CD4-positive, CD25-positive, alpha-beta regulatory T cell (primary cell): ENCODE measurements around the gene EP400. TPM values are rescaled to one million over a fixed set of nuclear protein-coding genes. Genes with fewer than 3 reads are reported as not detected.

Experiments
- ATAC-seq, 2 donors: fragments of 150-1000 bp; cut with Tn5 transposase; one replicate each; pipeline ENCODE4 v1.10.0; 2021; ENCODE audit warnings: low read depth in 2 of 2, moderate number of reproducible peaks in 2 of 2, moderate library complexity in 1 of 2
- DNase-seq, 3 donors: peaks; one replicate each; pipeline versions ENCODE4 v3.0.0 to v3.0.0-alpha.2; 2012 to 2022; ENCODE audit warnings: mixed read lengths in 1 of 3
- H3K27ac ChIP-seq: one replicate; pipeline ENCODE4 v1.7.0; 2013; ENCODE audit warnings: mild to moderate bottlenecking, low read length; ENCODE audit not compliant: insufficient read depth, poor library complexity, severe bottlenecking
- H3K27me3 ChIP-seq: one replicate; pipeline ENCODE4 v1.7.0; 2013; ENCODE audit warnings: low read length; ENCODE audit not compliant: control insufficient read depth, insufficient read depth
- H3K36me3 ChIP-seq: one replicate; pipeline ENCODE4 v1.7.0; 2013; ENCODE audit warnings: mild to moderate bottlenecking, low read length, moderate library complexity; ENCODE audit not compliant: control insufficient read depth, insufficient read depth
- H3K4me1 ChIP-seq: 2 replicates; pipeline ENCODE4 v1.7.0; 2013; ENCODE audit warnings: mild to moderate bottlenecking, low read length; ENCODE audit not compliant: insufficient read depth, control insufficient read depth, poor library complexity, severe bottlenecking
- H3K4me3 ChIP-seq: one replicate; pipeline ENCODE4 v1.7.0; 2013; ENCODE audit warnings: low read depth, mild to moderate bottlenecking, low read length, moderate library complexity
- H3K9me3 ChIP-seq, 2 experiments: 1 replicate in 1 of 2; 2 replicates in 1 of 2; pipeline ENCODE4 v1.7.0; 2013; ENCODE audit warnings: low read length in 2 of 2, mild to moderate bottlenecking in 1 of 2, moderate library complexity in 1 of 2; ENCODE audit not compliant: control insufficient read depth in 2 of 2
- H3K27ac Mint-ChIP-seq, 3 donors: one replicate each; pipeline ENCODE4 v1.8.0; 2020 to 2022; ENCODE audit warnings: mild to moderate bottlenecking in 3 of 3, mixed read lengths in 3 of 3, moderate library complexity in 2 of 3
- H3K27me3 Mint-ChIP-seq: one replicate; pipeline ENCODE4 v1.8.0; 2022; ENCODE audit warnings: mild to moderate bottlenecking, mixed read lengths
- H3K36me3 Mint-ChIP-seq: one replicate; pipeline ENCODE4 v1.8.0; 2020; ENCODE audit warnings: mixed read lengths
- H3K4me1 Mint-ChIP-seq, 4 donors: one replicate each; pipeline ENCODE4 v1.8.0; 2020 to 2022; ENCODE audit warnings: mixed read lengths in 4 of 4, mild to moderate bottlenecking in 1 of 4
- H3K4me3 Mint-ChIP-seq, 4 donors: one replicate each; pipeline ENCODE4 v1.8.0; 2020 to 2022; ENCODE audit warnings: mild to moderate bottlenecking in 4 of 4, mixed read lengths in 4 of 4, moderate library complexity in 3 of 4
- H3K9me3 Mint-ChIP-seq, 7 donors: one replicate each; pipeline ENCODE4 v1.8.0; 2020 to 2022; ENCODE audit warnings: mixed read lengths in 7 of 7, mild to moderate bottlenecking in 3 of 7, moderate library complexity in 2 of 7
- polyA plus RNA-seq, 4 donors: library from polyadenylated mRNA; unstranded; fragments of 300-500 nt; fragmentation: Illumina TruSeq; gene quantifications; one replicate each; pipeline ENCODE4 v1.2.3, GENCODE V29; 2021
- total RNA-seq: library from RNA; stranded (reverse); gene quantifications from one replicate; pipeline ENCODE4 v1.2.3, GENCODE V29; 2022

EP400 gene
- total and polyA plus RNA-seq, 5 donors from 2014 or later, result 1.2 to 77.9 (median 1.9) TPM

GRCh38 chr12:131940141-131940547 lies 9.6 kb upstream of the EP400 start:
- Mint-ChIP-seq H3K4me3 (no peak overlapping the region), H3K27me3 (no peaks in the 10 kb centered on the region), H3K4me1 (peaks cover 0 to 1% (median 0%) of the 10 kb centered on the region in 4 donors), H3K36me3 (peaks cover 13% of the 10 kb centered on the region), H3K27ac (no peak overlapping the region), H3K9me3 (no peaks in the 10 kb centered on the region)
- Histone ChIP-seq H3K4me1 (no peaks in the 10 kb centered on the region), H3K9me3 (no peaks in the 10 kb centered on the region), H3K27me3 (no peaks in the 10 kb centered on the region), H3K4me3 (no peak overlapping the region), H3K36me3 (peaks cover 34% of the 10 kb centered on the region), H3K27ac (no peak overlapping the region)
- no peak for ATAC-seq
- DNase-seq, result no peak

GRCh38 chr12:131941116-131941986 lies 8.4 kb upstream of the EP400 start:
- no peak for DNase-seq
- H3K4me3 Mint-ChIP-seq, result no peak overlapping the region
- no peak for ATAC-seq
- H3K9me3 ChIP-seq, result no peaks in the 10 kb centered on the region
- H3K27me3 ChIP-seq, result no peaks in the 10 kb centered on the region
- H3K36me3 Mint-ChIP-seq, result peaks cover 14% of the 10 kb centered on the region
- no peak overlapping the region for H3K27ac ChIP-seq
- H3K27ac Mint-ChIP-seq, result no peak overlapping the region
- no peak overlapping the region for H3K4me3 ChIP-seq
- no peaks in the 10 kb centered on the region for H3K9me3 Mint-ChIP-seq
- no peaks in the 10 kb centered on the region for H3K4me1 ChIP-seq
- no peaks in the 10 kb centered on the region for H3K27me3 Mint-ChIP-seq
- peaks cover 0 to 1% (median 0%) of the 10 kb centered on the region in 4 donors for H3K4me1 Mint-ChIP-seq
- H3K36me3 ChIP-seq, result peaks cover 33% of the 10 kb centered on the region

GRCh38 chr12:131941987-131942341 lies 7.8 kb upstream of the EP400 start:
- no peak overlapping the region for H3K4me3 ChIP-seq
- DNase-seq, result no peak
- H3K27me3 Mint-ChIP-seq, result no peaks in the 10 kb centered on the region

GRCh38 chr12:131942671-131943070 lies 7.1 kb upstream of the EP400 start:
- no peak overlapping the region for H3K4me3 Mint-ChIP-seq
- H3K4me1 Mint-ChIP-seq, result peaks cover 0 to 5% (median 1%) of the 10 kb centered on the region in 4 donors

More at GRCh38 chr12:131941987-131942341, 7.8 kb upstream of the EP400 start:
- no peaks in the 10 kb centered on the region for H3K9me3 ChIP-seq
- ATAC-seq, result no peak
- H3K4me3 Mint-ChIP-seq, result peak overlapping the region in 1 of 4 donors; percentile 51
- H3K36me3 Mint-ChIP-seq, result peaks cover 12% of the 10 kb centered on the region
- H3K4me1 Mint-ChIP-seq, result peaks cover 0 to 1% (median 0%) of the 10 kb centered on the region in 4 donors
- peaks cover 30% of the 10 kb centered on the region for H3K36me3 ChIP-seq
- no peak overlapping the region for H3K27ac Mint-ChIP-seq
- H3K27ac ChIP-seq, result no peak overlapping the region
- H3K27me3 ChIP-seq, result no peaks in the 10 kb centered on the region
- H3K9me3 Mint-ChIP-seq, result no peaks in the 10 kb centered on the region
- no peaks in the 10 kb centered on the region for H3K4me1 ChIP-seq

GRCh38 chr12:131943389-131943788 lies 6.4 kb upstream of the EP400 start:
- no peaks in the 10 kb centered on the region for H3K27me3 Mint-ChIP-seq
- Histone ChIP-seq H3K27me3 (no peaks in the 10 kb centered on the region), H3K4me1 (peaks cover 5% of the 10 kb centered on the region), H3K9me3 (no peaks in the 10 kb centered on the region), H3K4me3 (no peak overlapping the region), H3K27ac (no peak overlapping the region), H3K36me3 (peaks cover 22% of the 10 kb centered on the region)
- H3K9me3 Mint-ChIP-seq, result no peaks in the 10 kb centered on the region
- no peak for ATAC-seq
- peaks cover 0 to 11% (median 6%) of the 10 kb centered on the region in 4 donors for H3K4me1 Mint-ChIP-seq
- H3K4me3 Mint-ChIP-seq, result no peak overlapping the region
- peaks cover 11% of the 10 kb centered on the region for H3K36me3 Mint-ChIP-seq
- no peak for DNase-seq
- no peak overlapping the region for H3K27ac Mint-ChIP-seq

More at GRCh38 chr12:131942671-131943070, 7.1 kb upstream of the EP400 start:
- Histone ChIP-seq H3K27me3 (no peaks in the 10 kb centered on the region), H3K36me3 (peaks cover 28% of the 10 kb centered on the region), H3K4me1 (no peaks in the 10 kb centered on the region), H3K27ac (no peak overlapping the region), H3K9me3 (no peaks in the 10 kb centered on the region), H3K4me3 (no peak overlapping the region)
- Mint-ChIP-seq H3K9me3 (no peaks in the 10 kb centered on the region), H3K27me3 (no peaks in the 10 kb centered on the region), H3K36me3 (peaks cover 11% of the 10 kb centered on the region), H3K27ac (no peak overlapping the region)
- DNase-seq (no peak), ATAC-seq (no peak)

DNA sequence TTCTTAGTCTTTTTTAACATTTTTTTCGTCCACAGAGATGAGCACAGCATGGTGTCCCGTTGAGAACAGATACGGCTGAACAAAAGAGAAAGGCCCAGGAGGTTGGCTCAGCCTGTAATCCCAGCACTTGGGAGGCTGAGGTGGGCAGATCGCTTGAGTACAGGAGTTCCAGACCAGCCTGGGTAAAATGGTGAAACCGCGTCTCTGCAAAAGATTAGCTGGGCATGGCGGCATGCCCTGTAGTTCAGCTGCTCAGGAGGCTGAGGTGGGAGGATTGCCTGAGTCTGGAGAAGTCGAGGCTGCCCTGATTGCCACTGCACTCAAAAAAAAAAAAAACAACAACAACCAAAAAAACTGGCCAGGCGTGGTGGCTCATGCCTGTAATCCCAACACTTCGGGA lies 5.9 kb upstream of the EP400 start:
- DNase-seq (no peak), ATAC-seq (no peak)
- H3K4me1 ChIP-seq, result peaks cover 9% of the 10 kb centered on the region
- H3K9me3 ChIP-seq, result no peaks in the 10 kb centered on the region
- H3K27ac ChIP-seq, result no peak overlapping the region
- Mint-ChIP-seq H3K4me3 (no peak overlapping the region), H3K4me1 (peaks cover 0 to 16% (median 10%) of the 10 kb centered on the region in 4 donors), H3K27me3 (no peaks in the 10 kb centered on the region), H3K9me3 (no peaks in the 10 kb centered on the region), H3K36me3 (peaks cover 11% of the 10 kb centered on the region), H3K27ac (no peak overlapping the region)
- no peaks in the 10 kb centered on the region for H3K27me3 ChIP-seq
- H3K4me3 ChIP-seq, result no peak overlapping the region
- peaks cover 21% of the 10 kb centered on the region for H3K36me3 ChIP-seq

DNA sequence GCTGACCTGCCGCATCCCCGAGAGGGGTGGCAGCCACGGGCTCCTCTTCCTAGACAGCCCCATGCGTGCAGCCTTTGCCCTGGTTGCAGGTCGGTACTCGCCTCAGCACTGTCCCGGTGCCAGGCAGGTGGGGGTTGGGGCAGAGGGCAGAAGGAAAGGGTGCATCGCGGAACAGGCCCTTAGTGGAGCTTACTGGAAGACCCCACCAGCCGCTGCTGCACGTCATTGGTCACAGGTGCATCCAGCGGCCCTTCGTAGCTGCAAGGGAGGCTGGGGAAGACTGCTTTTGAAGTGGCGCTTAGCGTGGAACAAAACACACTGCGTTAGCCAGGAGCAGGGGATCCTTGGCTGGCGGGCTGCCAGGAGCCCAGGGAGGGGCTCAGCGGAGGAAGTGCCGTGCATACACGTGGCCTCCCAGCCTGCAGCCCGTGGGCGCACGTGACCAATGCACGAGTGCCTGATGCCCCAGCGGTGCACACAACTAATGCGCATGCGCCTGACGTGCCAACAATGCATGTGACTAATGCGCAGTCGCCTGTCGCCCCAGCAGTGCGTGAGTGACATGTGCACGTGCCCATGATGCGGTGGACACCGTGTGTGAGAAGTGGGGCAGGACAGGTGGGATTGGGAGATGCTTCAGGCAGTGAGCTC lies 5.0 kb upstream of the EP400 start:
- Histone ChIP-seq H3K4me3 (no peak overlapping the region), H3K36me3 (peaks cover 14% of the 10 kb centered on the region), H3K27ac (no peak overlapping the region), H3K4me1 (peaks cover 13% of the 10 kb centered on the region), H3K9me3 (no peaks in the 10 kb centered on the region), H3K27me3 (no peaks in the 10 kb centered on the region)
- Mint-ChIP-seq H3K9me3 (no peaks in the 10 kb centered on the region), H3K36me3 (peaks cover 11% of the 10 kb centered on the region), H3K4me3 (peak overlapping the region in 1 of 4 donors; percentile 81), H3K27me3 (no peaks in the 10 kb centered on the region), H3K4me1 (peaks cover 0 to 22% (median 11%) of the 10 kb centered on the region in 4 donors), H3K27ac (peak overlapping the region in 1 of 3 donors; percentile 69)
- DNase-seq, result no peak
- ATAC-seq, result no peak
